IMR-90 (cell line): ENCODE data around the gene CTDSP1.

Experiments
- BHLHE40 ChIP-seq: fragments of 150-350 bp; IDR thresholded peaks from 2 replicates; pipeline ENCODE4 v1.6.1; 2016; ENCODE audit warnings: mild to moderate bottlenecking, low read depth, low read length
- CEBPB ChIP-seq: IDR thresholded peaks from 2 replicates; pipeline ENCODE4 v1.6.1; 2012; ENCODE audit warnings: low read depth, low read length, improper control_type of control experiment
- CHD1 ChIP-seq: IDR thresholded peaks from 2 replicates; pipeline ENCODE4 v1.6.1; 2012; ENCODE audit warnings: low read depth, low read length, improper control_type of control experiment
- FOS ChIP-seq: fragments of 150-350 bp; IDR thresholded peaks from 2 replicates; pipeline ENCODE4 v1.6.1; 2016; ENCODE audit warnings: low read depth, low read length
- MAFK ChIP-seq: IDR thresholded peaks from 2 replicates; pipeline ENCODE4 v1.6.1; 2012; ENCODE audit warnings: low read depth, low read length, improper control_type of control experiment
- MAZ ChIP-seq: IDR thresholded peaks from 2 replicates; pipeline ENCODE4 v1.6.1; 2012; ENCODE audit warnings: low read depth, mild to moderate bottlenecking, low read length, improper control_type of control experiment, moderate library complexity, borderline replicate concordance
- MXI1 ChIP-seq: IDR thresholded peaks from 2 replicates; pipeline ENCODE4 v1.6.1; 2012; ENCODE audit warnings: low read depth, mild to moderate bottlenecking, low read length, moderate library complexity, borderline replicate concordance
- POLR2A ChIP-seq: IDR thresholded peaks from 2 replicates; pipeline ENCODE4 v1.6.1; 2012; ENCODE audit warnings: mild to moderate bottlenecking, low read depth, low read length
- RAD21 ChIP-seq: IDR thresholded peaks from 2 replicates; pipeline ENCODE4 v1.6.1; 2012; ENCODE audit warnings: low read length, improper control_type of control experiment
- RCOR1 ChIP-seq: IDR thresholded peaks from 2 replicates; pipeline ENCODE4 v1.6.1; 2012; ENCODE audit warnings: mild to moderate bottlenecking, low read length, improper control_type of control experiment; ENCODE audit not compliant: insufficient replicate concordance
- RFX5 ChIP-seq: IDR thresholded peaks from 2 replicates; pipeline ENCODE4 v1.8.0; 2012; ENCODE audit warnings: low read depth, mild to moderate bottlenecking, low read length, moderate library complexity
- TF ChIP-seq, protein P1 (sequence below): conservative IDR thresholded peaks from 2 replicates; pipeline ENCODE4 v1.5.1; 2012; ENCODE audit warnings: mild to moderate bottlenecking, low read depth, low read length, improper control_type of control experiment
- TF ChIP-seq, protein P2 (sequence below): fragments of 150-350 bp; IDR thresholded peaks from 2 replicates; pipeline ENCODE4 v1.6.1; 2017; ENCODE audit warnings: mild to moderate bottlenecking, antibody characterized with exemption, low read length, low read depth

DNA sequence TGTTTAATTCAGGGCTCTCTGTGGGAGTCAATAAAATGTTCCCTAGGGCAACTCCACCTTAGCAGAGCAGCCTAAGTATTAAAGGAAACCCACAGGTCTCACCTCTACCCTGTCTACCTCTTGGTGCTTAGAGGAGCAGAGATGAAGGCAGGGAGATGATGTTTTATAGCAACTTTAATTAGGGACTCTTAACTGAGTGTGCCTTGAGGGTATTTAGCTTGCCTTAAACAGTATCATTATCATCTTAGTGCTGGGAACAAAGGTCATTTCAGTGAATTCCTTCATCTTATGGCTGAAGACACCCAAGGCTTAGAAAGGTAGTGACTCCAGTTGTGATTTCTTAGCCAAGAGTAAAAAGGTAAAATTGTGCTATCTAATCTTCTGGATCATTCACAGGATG is 45.9 kb downstream of the CTDSP1 start:
- TF ChIP-seq RFX5 (no peak), BHLHE40 (no peak), MAZ (no peak), CEBPB (no peak), FOS (no peak), POLR2A (no peak), RCOR1 (no peak), MXI1 (no peak), RAD21 (no peak), CHD1 (no peak), MAFK (no peak)
- TF ChIP-seq, protein P1, sequence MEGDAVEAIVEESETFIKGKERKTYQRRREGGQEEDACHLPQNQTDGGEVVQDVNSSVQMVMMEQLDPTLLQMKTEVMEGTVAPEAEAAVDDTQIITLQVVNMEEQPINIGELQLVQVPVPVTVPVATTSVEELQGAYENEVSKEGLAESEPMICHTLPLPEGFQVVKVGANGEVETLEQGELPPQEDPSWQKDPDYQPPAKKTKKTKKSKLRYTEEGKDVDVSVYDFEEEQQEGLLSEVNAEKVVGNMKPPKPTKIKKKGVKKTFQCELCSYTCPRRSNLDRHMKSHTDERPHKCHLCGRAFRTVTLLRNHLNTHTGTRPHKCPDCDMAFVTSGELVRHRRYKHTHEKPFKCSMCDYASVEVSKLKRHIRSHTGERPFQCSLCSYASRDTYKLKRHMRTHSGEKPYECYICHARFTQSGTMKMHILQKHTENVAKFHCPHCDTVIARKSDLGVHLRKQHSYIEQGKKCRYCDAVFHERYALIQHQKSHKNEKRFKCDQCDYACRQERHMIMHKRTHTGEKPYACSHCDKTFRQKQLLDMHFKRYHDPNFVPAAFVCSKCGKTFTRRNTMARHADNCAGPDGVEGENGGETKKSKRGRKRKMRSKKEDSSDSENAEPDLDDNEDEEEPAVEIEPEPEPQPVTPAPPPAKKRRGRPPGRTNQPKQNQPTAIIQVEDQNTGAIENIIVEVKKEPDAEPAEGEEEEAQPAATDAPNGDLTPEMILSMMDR = no peak
- TF ChIP-seq, protein P2, sequence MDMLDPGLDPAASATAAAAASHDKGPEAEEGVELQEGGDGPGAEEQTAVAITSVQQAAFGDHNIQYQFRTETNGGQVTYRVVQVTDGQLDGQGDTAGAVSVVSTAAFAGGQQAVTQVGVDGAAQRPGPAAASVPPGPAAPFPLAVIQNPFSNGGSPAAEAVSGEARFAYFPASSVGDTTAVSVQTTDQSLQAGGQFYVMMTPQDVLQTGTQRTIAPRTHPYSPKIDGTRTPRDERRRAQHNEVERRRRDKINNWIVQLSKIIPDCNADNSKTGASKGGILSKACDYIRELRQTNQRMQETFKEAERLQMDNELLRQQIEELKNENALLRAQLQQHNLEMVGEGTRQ = no peak
